GM18873 (cell line): ENCODE data around the gene IFT122.
"Not testable (repeated sequence)": the region's sequence is repeated elsewhere in the genome, so short reads cannot be mapped to it uniquely, and the experiment has no call there.

Experiments
- ATAC-seq: cut with Tn5 transposase; IDR thresholded peaks from one replicate; pipeline ENCODE4 v1.9.1; 2021; ENCODE audit warnings: mild to moderate bottlenecking, moderate library complexity, moderate number of reproducible peaks; ENCODE audit not compliant: unreplicated experiment, low FRiP score

Gene IFT122

DNA sequence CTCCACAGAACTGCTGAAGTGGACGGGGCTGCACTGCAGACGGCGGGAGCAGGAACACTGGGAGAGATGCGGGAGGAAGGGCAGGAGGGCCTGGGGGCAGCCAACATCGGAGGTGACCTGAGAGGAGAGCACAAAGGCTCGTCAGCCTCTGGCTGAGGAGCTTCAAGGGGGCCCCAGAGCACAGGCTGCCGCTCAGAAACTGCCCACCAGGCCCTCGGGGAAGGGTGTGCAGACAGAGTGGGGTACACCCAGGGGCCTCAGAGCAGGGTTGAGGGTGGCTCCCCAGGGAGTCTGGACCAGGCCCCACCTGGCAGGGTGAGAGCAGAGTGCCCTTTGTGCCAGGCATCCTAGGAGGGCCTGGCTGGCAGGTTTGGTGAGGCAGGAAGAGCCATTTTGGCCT, 73.7 kb downstream of the IFT122 start:
- no peak for ATAC-seq

GRCh38 chr3:129514110-129514509, 74.1 kb downstream of the IFT122 start:
- ATAC-seq: no peak

- no peak for ATAC-seq
Measured at GRCh38 chr3:129514563-129514962, 74.5 kb downstream of the IFT122 start.

- ATAC-seq: not testable (repeated sequence)
Measured at GRCh38 chr3:129515108-129515820, 75.2 kb downstream of the IFT122 start.

- not testable (repeated sequence) for ATAC-seq
Measured at GRCh38 chr3:129515821-129516432, 75.9 kb downstream of the IFT122 start.

DNA sequence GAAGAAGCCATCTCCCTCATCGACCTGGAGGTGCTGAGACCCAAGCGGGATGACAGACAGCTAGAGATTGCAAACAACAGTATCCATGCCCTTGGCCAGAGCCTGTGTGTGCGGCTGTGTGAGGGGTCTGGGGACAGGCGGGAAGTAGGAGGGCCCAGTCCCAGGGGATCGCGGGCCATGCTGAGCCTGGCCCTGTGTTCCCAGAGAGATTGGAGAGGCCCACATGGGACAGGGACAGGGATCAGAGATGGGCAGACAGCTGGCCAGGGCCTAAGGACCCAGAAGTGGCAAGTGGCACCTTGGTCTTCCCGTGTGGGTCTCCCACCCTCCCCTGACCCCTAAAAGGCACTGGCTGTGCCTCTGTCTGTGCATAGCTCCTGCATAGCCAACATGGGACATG, 77.5 kb downstream of the IFT122 start:
- no peak for ATAC-seq

DNA sequence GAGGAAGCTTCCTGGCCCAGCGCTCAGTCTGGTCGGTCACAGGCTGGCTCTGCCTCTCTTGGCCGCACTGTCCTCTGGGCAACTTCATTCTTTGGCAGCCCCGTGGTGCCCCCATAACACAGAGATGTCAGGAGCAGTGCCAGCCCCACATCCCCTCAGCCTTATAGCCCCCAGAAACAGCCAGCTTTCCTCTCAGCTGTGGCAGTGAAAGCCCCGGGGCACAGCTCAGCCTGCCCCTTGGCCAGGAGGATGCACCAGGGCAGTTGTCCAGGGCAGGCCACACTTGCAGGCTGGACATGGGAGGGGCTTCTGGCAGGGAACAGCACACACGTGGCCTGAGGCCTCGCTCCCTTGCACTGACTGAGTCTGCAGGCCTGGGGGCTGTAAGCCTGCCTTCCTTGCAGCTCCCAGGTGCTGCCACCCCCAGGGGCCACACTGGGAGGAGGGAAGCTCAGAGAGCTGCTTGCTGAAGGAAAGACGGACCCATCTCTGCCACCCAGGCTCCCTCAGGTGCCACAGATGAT, 78.1 kb downstream of the IFT122 start:
- no peak for ATAC-seq

GRCh38 chr3:129518581-129518980, 78.6 kb downstream of the IFT122 start:
- no peak for ATAC-seq

GRCh38 chr3:129519449-129519848, 79.4 kb downstream of the IFT122 start:
- no peak for ATAC-seq

DNA sequence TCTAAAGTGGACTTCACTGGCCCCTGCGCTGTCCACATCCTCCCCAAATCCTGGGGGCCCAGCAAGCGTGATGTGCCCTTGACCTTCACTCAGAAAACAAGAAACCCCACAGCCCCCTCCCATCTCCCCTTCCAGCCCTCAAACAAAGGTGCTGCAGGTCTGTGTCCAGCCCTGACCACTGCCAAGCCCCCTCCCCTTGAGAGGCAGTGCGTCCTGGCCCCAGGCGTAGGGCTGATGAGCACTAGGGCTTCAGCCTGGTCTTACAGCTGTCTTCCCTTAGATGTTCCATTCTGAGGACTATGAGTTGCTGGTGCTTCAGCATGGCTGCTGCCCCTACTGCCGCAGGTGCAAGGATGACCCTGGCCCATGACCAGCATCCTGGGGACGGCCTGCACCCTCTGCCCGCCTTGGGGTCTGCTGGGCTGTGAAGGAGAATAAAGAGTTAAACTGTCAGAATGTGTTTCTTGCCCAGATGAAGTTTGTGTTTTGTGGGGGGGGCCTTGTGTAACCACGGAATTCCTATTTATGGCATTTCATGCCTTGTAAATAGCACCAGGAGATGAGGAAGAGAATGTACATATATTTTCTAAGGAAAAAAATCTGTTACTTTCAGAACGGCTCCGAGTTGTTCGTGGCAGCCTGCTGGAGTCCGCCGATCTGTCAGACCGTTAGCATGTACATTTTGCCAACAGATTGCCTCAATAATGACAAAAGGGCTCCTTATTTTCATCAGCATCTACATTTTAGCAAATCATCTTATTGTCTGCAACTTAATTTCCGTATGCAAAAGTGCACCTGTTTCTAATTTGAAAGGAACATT, 80.1 kb downstream of the IFT122 start:
- ATAC-seq: no peak

GRCh38 chr3:129520960-129521359, 80.9 kb downstream of the IFT122 start:
- ATAC-seq: no peak

- no peak for ATAC-seq
Measured at GRCh38 chr3:129521611-129522010, 81.6 kb downstream of the IFT122 start.

DNA sequence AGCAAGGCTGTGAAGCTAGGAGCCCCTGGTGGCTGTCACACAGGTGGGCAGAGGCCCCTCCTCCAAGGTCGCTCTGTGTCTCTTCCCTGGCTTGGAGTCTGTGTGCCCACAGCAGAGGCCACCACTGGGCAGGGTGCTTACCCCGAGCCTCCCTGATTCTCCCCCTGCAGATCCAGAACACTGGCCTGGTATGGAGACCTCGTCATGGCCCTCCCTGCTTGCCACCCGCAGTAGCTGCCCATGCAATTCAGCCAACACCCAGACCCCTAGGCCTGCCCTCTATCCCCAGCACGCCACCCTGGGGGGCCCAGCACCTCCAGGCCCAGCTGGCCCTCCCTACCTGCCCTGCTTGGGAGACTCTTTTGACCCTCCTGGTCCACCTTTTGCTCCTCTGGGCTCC, 82.9 kb downstream of the IFT122 start:
- no peak for ATAC-seq

DNA sequence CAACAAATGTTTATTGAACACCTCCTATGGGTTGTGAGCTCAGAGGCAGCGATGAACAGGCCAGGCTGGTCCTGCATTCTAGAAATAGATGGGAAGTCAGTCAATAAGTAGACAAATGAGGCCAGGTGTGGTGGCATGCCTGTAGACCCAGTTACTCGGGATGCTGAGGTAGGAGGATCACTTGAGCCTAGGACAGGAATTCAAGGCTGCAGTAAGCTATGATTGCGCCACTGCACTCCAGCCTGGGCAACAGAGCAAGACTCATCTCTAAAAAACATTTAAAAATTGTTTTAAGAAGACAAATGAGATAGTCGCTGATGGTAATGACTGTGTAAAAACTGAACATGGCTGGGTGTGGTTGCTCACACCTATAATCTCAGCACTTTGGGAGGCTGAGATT, 84.1 kb downstream of the IFT122 start:
- ATAC-seq: no peak

GRCh38 chr3:129525341-129525968, 85.4 kb downstream of the IFT122 start:
- ATAC-seq: no peak

GRCh38 chr3:129526121-129526900, 86.3 kb downstream of the IFT122 start:
- peak; percentile 73 for ATAC-seq

GRCh38 chr3:129527262-129527661, 87.2 kb downstream of the IFT122 start:
- no peak for ATAC-seq

DNA sequence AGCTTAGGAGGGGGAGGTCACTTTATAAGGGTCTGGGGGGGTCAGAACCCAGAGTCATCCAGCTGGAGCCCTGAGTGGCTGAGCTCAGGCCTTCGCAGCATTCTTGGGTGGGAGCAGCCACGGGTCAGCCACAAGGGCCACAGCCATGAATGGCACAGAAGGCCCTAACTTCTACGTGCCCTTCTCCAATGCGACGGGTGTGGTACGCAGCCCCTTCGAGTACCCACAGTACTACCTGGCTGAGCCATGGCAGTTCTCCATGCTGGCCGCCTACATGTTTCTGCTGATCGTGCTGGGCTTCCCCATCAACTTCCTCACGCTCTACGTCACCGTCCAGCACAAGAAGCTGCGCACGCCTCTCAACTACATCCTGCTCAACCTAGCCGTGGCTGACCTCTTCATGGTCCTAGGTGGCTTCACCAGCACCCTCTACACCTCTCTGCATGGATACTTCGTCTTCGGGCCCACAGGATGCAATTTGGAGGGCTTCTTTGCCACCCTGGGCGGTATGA, 88.6 kb downstream of the IFT122 start, which contains the start of gene RHO:
Gene RHO, plus strand, starts transcription at position 51 of the 512 bp plus-strand sequence. Its CDS starts 95 bp downstream, at position 146.
- no peak for ATAC-seq

- no peak for ATAC-seq
Measured at GRCh38 chr3:129529436-129530210, 89.6 kb downstream of the IFT122 start.
